ENCODE data around the gene TOMM7. TPM values are rescaled to one million over a fixed set of nuclear protein-coding genes. Genes with fewer than 3 reads are reported as not detected.

TOMM7 gene
- total RNA-seq, 1 experiment from 2014 or later, result 588 TPM

DNA sequence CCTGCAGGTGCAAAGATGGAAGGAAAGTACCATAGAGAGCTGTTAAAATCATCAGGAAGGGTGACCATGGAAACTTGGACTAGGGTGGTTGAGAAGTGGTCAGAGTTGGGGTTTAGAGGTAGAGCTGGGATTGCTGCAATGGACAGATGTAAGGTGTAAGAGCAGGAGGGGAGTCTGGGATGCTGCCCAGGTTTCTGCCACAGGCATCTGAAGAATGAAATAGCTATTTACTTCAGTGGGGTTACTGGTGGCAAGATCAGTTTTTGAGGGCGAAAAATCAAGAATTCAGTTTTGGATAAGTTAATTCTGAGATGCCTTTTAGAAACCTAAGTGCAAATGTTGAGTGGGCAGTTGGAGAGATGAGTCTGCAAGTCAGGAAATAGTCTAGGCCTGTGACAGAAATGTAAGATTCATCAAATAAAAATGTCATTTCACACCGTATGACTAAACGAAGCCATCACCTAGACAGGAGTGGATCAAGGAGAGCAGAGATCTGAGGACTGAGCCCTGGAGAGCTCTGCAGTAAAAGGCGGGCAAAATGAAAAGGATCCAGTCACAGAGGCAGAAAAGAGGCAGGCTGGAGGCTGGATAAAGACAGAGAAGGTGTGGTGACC, 22.7 kb upstream of the TOMM7 start:
- H2AFZ ChIP-seq, result no peak overlapping the region
- POLR2A ChIA-PET (ENCODE audit: unreplicated experiment), result no interaction called here

DNA sequence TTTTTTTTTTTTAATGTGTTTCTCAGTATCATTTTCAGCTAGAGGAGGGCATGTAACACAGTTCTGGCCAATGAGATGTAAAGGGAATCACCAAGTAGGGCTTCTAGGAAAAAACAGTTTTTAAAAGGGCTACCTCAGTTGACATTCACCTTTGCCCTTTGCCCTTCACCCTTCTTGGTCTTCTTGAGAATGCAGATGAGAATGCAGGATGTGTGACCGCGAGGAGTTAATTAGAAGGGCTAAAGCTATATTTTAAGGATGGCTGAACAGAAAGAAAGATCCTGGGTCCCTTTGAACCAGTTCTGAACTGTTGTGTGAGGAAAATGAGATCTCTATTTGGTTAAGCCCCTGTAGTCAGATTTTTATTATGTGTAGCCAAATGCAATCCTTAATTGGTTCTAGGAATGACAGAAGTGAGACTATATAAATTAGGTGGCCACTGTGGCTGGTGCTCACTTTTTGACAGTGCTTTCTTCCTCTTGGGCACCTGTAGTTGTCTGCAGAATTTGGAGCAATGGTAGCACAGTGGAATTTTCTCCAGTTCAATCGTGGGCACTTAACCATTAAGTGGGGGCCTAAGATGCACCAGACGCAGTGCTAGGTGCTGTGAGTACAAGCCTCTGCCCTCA, 21.1 kb upstream of the TOMM7 start:
- H4K20me1 ChIP-seq (ENCODE audit: insufficient read depth), result no peaks in the 10 kb centered on the region
- peak in 1 of 2 experiments; percentile 34 for DNase-seq
- H3F3A ChIP-seq (ENCODE audit: insufficient read depth, low read depth), result no peaks in the 10 kb centered on the region
- BruUV-seq (replicated peaks), result no TSS peak
- CTCF ChIA-PET, result no interaction called here
- no peak for TF ChIP-seq EZH2 (IDR thresholded peaks at IDR 0.05; ENCODE audit: low read depth)
- TF ChIP-seq, protein P1, sequence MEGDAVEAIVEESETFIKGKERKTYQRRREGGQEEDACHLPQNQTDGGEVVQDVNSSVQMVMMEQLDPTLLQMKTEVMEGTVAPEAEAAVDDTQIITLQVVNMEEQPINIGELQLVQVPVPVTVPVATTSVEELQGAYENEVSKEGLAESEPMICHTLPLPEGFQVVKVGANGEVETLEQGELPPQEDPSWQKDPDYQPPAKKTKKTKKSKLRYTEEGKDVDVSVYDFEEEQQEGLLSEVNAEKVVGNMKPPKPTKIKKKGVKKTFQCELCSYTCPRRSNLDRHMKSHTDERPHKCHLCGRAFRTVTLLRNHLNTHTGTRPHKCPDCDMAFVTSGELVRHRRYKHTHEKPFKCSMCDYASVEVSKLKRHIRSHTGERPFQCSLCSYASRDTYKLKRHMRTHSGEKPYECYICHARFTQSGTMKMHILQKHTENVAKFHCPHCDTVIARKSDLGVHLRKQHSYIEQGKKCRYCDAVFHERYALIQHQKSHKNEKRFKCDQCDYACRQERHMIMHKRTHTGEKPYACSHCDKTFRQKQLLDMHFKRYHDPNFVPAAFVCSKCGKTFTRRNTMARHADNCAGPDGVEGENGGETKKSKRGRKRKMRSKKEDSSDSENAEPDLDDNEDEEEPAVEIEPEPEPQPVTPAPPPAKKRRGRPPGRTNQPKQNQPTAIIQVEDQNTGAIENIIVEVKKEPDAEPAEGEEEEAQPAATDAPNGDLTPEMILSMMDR (conservative IDR thresholded peaks at IDR 0.05), result no peak
- POLR2A ChIA-PET (ENCODE audit: unreplicated experiment), result interaction anchor here (0.7 kb wide), 1 partner anchor 901 kb away, joined by 3 read pairs; no protein-coding TSS in a partner anchor
- no peak overlapping the region for H3K4me2 ChIP-seq
- H2AFZ ChIP-seq, result no peak overlapping the region
- H3K27me3 ChIP-seq (ENCODE audit: insufficient read depth, low read depth), result no peaks in the 10 kb centered on the region
- H3K36me3 ChIP-seq (ENCODE audit: low read depth), result no peaks in the 10 kb centered on the region
- H3K4me1 ChIP-seq (replicated peaks; ENCODE audit: insufficient read depth), result no peaks in the 10 kb centered on the region
- H3K27ac ChIP-seq, result no peak overlapping the region
- H3K79me2 ChIP-seq (ENCODE audit: low read depth), result no peaks in the 10 kb centered on the region
- no peaks in the 10 kb centered on the region for H3K9me2 ChIP-seq (ENCODE audit: insufficient read depth)
- H3K4me3 ChIP-seq, result no peak overlapping the region
- no peaks in the 10 kb centered on the region for H3K9me3 ChIP-seq (ENCODE audit: insufficient read depth, low read depth)
- intact Hi-C loops (cut with micrococcal nuclease; ENCODE audit: unreplicated experiment), result no loop called here

More for the DNA sequence above, 22.7 kb upstream of the TOMM7 start:
- BruUV-seq (replicated peaks), result no TSS peak
- H3K36me3 ChIP-seq (ENCODE audit: low read depth), result no peaks in the 10 kb centered on the region
- H3K27ac ChIP-seq, result no peak overlapping the region
- H3K4me3 ChIP-seq, result no peak overlapping the region
- H3K79me2 ChIP-seq (ENCODE audit: low read depth), result no peaks in the 10 kb centered on the region
- H3K27me3 ChIP-seq (ENCODE audit: insufficient read depth, low read depth), result no peaks in the 10 kb centered on the region
- DNase-seq, result no peak
- no peaks in the 10 kb centered on the region for H3K4me1 ChIP-seq (replicated peaks; ENCODE audit: insufficient read depth)
- no peak overlapping the region for H3K4me2 ChIP-seq
- intact Hi-C loops (cut with micrococcal nuclease; ENCODE audit: unreplicated experiment), result no loop called here
- H3K9me2 ChIP-seq (ENCODE audit: insufficient read depth), result no peaks in the 10 kb centered on the region
- H3F3A ChIP-seq (ENCODE audit: insufficient read depth, low read depth), result no peaks in the 10 kb centered on the region
- H3K9me3 ChIP-seq (ENCODE audit: insufficient read depth, low read depth), result no peaks in the 10 kb centered on the region
- CTCF ChIA-PET, result interaction anchor here (0.6 kb wide), 1 partner anchor 37 kb away, joined by 3 read pairs; no protein-coding TSS in a partner anchor
- TF ChIP-seq, protein P1 (conservative IDR thresholded peaks at IDR 0.05), result no peak
- TF ChIP-seq EZH2 (IDR thresholded peaks at IDR 0.05; ENCODE audit: low read depth), result no peak
- no peaks in the 10 kb centered on the region for H4K20me1 ChIP-seq (ENCODE audit: insufficient read depth)

DNA sequence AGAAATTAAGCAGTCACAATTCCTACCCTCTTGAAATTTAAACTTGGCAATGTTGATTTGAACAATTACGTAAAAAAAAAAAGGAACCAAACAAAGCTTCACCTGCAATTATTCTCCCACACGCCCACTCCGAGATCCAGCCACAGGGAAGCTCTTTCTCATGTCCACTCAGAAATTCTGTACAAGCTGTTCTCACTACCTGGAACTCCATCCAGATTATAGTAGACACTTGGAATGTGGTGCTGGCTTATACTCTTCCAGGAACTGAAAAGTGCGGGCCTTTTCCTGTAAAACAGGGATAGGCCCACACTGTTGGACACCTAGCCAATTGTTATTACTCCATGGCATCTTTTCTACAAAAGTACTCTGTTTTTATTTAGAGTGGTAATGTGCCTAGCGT, 20.3 kb upstream of the TOMM7 start:
- H3K9me3 ChIP-seq (ENCODE audit: insufficient read depth, low read depth), result no peaks in the 10 kb centered on the region
- no peaks in the 10 kb centered on the region for H3K4me1 ChIP-seq (replicated peaks; ENCODE audit: insufficient read depth)
- intact Hi-C loops (cut with micrococcal nuclease; ENCODE audit: unreplicated experiment), result no loop called here
- BruUV-seq (replicated peaks), result no TSS peak
- no peaks in the 10 kb centered on the region for H3K27me3 ChIP-seq (ENCODE audit: insufficient read depth, low read depth)
- no peaks in the 10 kb centered on the region for H3K36me3 ChIP-seq (ENCODE audit: low read depth)
- no peaks in the 10 kb centered on the region for H3F3A ChIP-seq (ENCODE audit: insufficient read depth, low read depth)
- no peaks in the 10 kb centered on the region for H4K20me1 ChIP-seq (ENCODE audit: insufficient read depth)
- H3K79me2 ChIP-seq (ENCODE audit: low read depth), result no peaks in the 10 kb centered on the region
- POLR2A ChIA-PET (ENCODE audit: unreplicated experiment), result interaction anchor here (0.7 kb wide), 1 partner anchor 900 kb away, joined by 3 read pairs; no protein-coding TSS in a partner anchor
- no peak overlapping the region for H3K27ac ChIP-seq
- CTCF ChIA-PET, result no interaction called here
- no peak for DNase-seq
- TF ChIP-seq, protein P1 (conservative IDR thresholded peaks at IDR 0.05), result no peak
- TF ChIP-seq EZH2 (IDR thresholded peaks at IDR 0.05; ENCODE audit: low read depth), result no peak
- no peaks in the 10 kb centered on the region for H3K9me2 ChIP-seq (ENCODE audit: insufficient read depth)
- H3K4me2 ChIP-seq, result no peak overlapping the region
- no peak overlapping the region for H2AFZ ChIP-seq
- H3K4me3 ChIP-seq, result no peak overlapping the region

All from PC-9 (cell line).